HEK293 (cell line): ENCODE results near the gene SPATA25.

Experiments used
- CTCF ChIA-PET: fragments of 350-600 bp; formaldehyde crosslinking; extraction: SDS; loops from one replicate; lab custom pipeline; 2021; ENCODE audit warnings: antibody characterized with exemption; lab: Yijun Ruan, JAX
- POLR2A ChIA-PET: fragments of 300-600 bp; formaldehyde crosslinking; extraction: SDS; loops from one replicate; lab custom pipeline; 2020; ENCODE audit warnings: antibody characterized with exemption, inconsistent platforms; lab: Yijun Ruan, JAX
- H3K27ac ChIP-seq: fragments of 200-500 bp; sonication (Bioruptor generic); 2 replicates; pipeline ENCODE4 v1.5.1; 2014; ENCODE audit warnings: low read depth, low read length, control low read depth, inconsistent platforms; ENCODE audit errors: extremely low read depth
- H3K36me3 ChIP-seq, 2 experiments: fragments of 200-500 bp in 1 of 2; sonication (Bioruptor generic) in 1 of 2; 1 replicate in 1 of 2; 2 replicates in 1 of 2; pipeline ENCODE4 v1.5.1; 2014 to 2017; ENCODE audit warnings: inconsistent platforms in 2 of 2, low read length in 2 of 2; ENCODE audit not compliant: control insufficient read depth in 2 of 2, insufficient read depth in 1 of 2
- H3K4me1 ChIP-seq: fragments of 200-500 bp; sonication (Bioruptor generic); 2 replicates; pipeline ENCODE4 v1.5.1; 2014; ENCODE audit warnings: mild to moderate bottlenecking, low read length, inconsistent platforms; ENCODE audit not compliant: control insufficient read depth, insufficient read depth
- H3K4me3 ChIP-seq: 2 replicates; pipeline ENCODE4 v1.5.1; 2011; ENCODE audit warnings: low read depth, mild to moderate bottlenecking, control low read depth, low read length, moderate library complexity
- H3K9me3 ChIP-seq: fragments of 200-500 bp; sonication (Bioruptor generic); 2 replicates; pipeline ENCODE4 v1.5.1; 2014; ENCODE audit warnings: low read depth, low read length, inconsistent platforms; ENCODE audit not compliant: control insufficient read depth, insufficient read depth
- GLIS1 ChIP-seq: fragments of 450-650 bp; formaldehyde crosslinking; IDR thresholded peaks from 2 replicates; pipeline ENCODE4 v1.5.1; 2016; ENCODE audit warnings: missing biosample characterization, missing genetic modification characterization
- GLIS2 ChIP-seq: fragments of 450-650 bp; formaldehyde crosslinking; IDR thresholded peaks from 2 replicates; pipeline ENCODE4 v1.5.1; 2016; ENCODE audit warnings: missing biosample characterization, missing genetic modification characterization
- HOXA7 ChIP-seq: sonication (generic); formaldehyde crosslinking; IDR thresholded peaks from 2 replicates; pipeline ENCODE4 v1.8.1; 2022; ENCODE audit warnings: missing genetic modification reagents, borderline replicate concordance
- KLF7 ChIP-seq: fragments of 450-650 bp; formaldehyde crosslinking; IDR thresholded peaks from 2 replicates; pipeline ENCODE4 v1.5.1; 2016; ENCODE audit warnings: missing biosample characterization, missing genetic modification characterization, borderline replicate concordance
- KLF9 ChIP-seq: fragments of 450-650 bp; formaldehyde crosslinking; IDR thresholded peaks from 2 replicates; pipeline ENCODE4 v1.5.1; 2016; ENCODE audit warnings: missing biosample characterization, missing genetic modification characterization, low read depth
- PRDM6 ChIP-seq: fragments of 450-650 bp; formaldehyde crosslinking; IDR thresholded peaks from 2 replicates; pipeline ENCODE4 v1.5.1; 2017; ENCODE audit warnings: missing biosample characterization, missing genetic modification characterization
- SCRT1 ChIP-seq: fragments of 450-650 bp; formaldehyde crosslinking; IDR thresholded peaks from 2 replicates; pipeline ENCODE4 v1.5.1; 2016; ENCODE audit warnings: missing biosample characterization, missing genetic modification characterization, borderline replicate concordance
- SCRT2 ChIP-seq: fragments of 450-650 bp; formaldehyde crosslinking; IDR thresholded peaks from 2 replicates; pipeline ENCODE4 v1.5.1; 2016; ENCODE audit warnings: missing biosample characterization, missing genetic modification characterization
- SP7 ChIP-seq: fragments of 450-650 bp; formaldehyde crosslinking; IDR thresholded peaks from 2 replicates; pipeline ENCODE4 v1.5.1; 2016; ENCODE audit warnings: missing biosample characterization, missing genetic modification characterization
- ZBTB17 ChIP-seq: fragments of 450-650 bp; formaldehyde crosslinking; IDR thresholded peaks from 2 replicates; pipeline ENCODE4 v1.5.1; 2016; ENCODE audit warnings: missing biosample characterization, missing genetic modification characterization
- ZNF133 ChIP-seq: fragments of 450-650 bp; formaldehyde crosslinking; IDR thresholded peaks from 2 replicates; pipeline ENCODE4 v1.5.1; 2016; ENCODE audit warnings: missing biosample characterization, missing genetic modification characterization
- ZNF214 ChIP-seq: fragments of 450-650 bp; formaldehyde crosslinking; IDR thresholded peaks from 2 replicates; pipeline ENCODE4 v1.5.1; 2017; ENCODE audit warnings: missing biosample characterization, mild to moderate bottlenecking, missing genetic modification characterization, borderline replicate concordance
- ZNF341 ChIP-seq: fragments of 450-650 bp; formaldehyde crosslinking; IDR thresholded peaks from 2 replicates; pipeline ENCODE4; 2016; ENCODE audit warnings: low read depth, missing biosample characterization, missing genetic modification characterization
- ZNF600 ChIP-seq: fragments of 450-650 bp; formaldehyde crosslinking; IDR thresholded peaks from 2 replicates; pipeline ENCODE4 v1.5.1; 2016; ENCODE audit warnings: missing biosample characterization, missing genetic modification characterization
- ZNF610 ChIP-seq: fragments of 450-650 bp; formaldehyde crosslinking; IDR thresholded peaks from 2 replicates; pipeline ENCODE4 v1.5.1; 2016; ENCODE audit warnings: missing biosample characterization, missing genetic modification characterization, borderline replicate concordance
- ZNF692 ChIP-seq: fragments of 450-650 bp; formaldehyde crosslinking; IDR thresholded peaks from 2 replicates; pipeline ENCODE4 v1.5.1; 2016; ENCODE audit warnings: missing biosample characterization, missing genetic modification characterization
- ZNF768 ChIP-seq: fragments of 450-650 bp; formaldehyde crosslinking; IDR thresholded peaks from 2 replicates; pipeline ENCODE4 v1.5.1; 2018; ENCODE audit warnings: missing biosample characterization, mild to moderate bottlenecking, missing genetic modification characterization
- ZNF837 ChIP-seq: fragments of 450-650 bp; formaldehyde crosslinking; IDR thresholded peaks from 2 replicates; pipeline ENCODE4 v1.5.1; 2016; ENCODE audit warnings: missing biosample characterization, missing genetic modification characterization
- ZSCAN16 ChIP-seq: fragments of 450-650 bp; formaldehyde crosslinking; IDR thresholded peaks from 2 replicates; pipeline ENCODE4 v1.5.1; 2016; ENCODE audit warnings: missing biosample characterization, missing genetic modification characterization
- TF ChIP-seq, protein P1 (sequence below): fragments of 450-650 bp; formaldehyde crosslinking; IDR thresholded peaks from 2 replicates; pipeline ENCODE4 v1.5.1; 2016; ENCODE audit warnings: missing biosample characterization, missing genetic modification characterization
- TF ChIP-seq, protein P2 (sequence below): fragments of 450-650 bp; formaldehyde crosslinking; IDR thresholded peaks from 2 replicates; pipeline ENCODE4; 2016; ENCODE audit warnings: missing biosample characterization, missing genetic modification characterization
- TF ChIP-seq, protein P3 (sequence below): fragments of 450-650 bp; formaldehyde crosslinking; IDR thresholded peaks from 2 replicates; pipeline ENCODE4 v1.5.1; 2016; ENCODE audit warnings: missing biosample characterization, missing genetic modification characterization, low read depth

The SPATA25 gene

DNA sequence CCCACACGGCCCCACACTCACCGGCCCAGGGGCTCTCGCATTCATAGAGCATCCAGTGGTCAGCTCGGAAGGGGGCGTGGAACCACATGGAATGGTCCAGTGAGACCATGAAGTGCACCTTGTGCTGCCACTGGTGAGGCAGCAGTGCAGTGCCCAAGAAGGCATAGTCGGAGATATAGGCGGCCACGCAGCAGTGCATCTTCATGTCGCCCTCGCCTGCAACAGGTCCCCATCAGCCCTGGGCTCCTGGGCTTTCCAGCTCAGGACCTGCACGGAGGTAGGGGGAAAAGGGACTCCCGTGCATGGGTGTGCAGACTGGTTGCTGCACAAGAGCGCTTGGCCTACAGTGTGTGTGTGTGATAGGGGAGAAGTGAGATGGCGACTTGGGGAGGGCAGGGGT, 43.9 kb downstream of the SPATA25 start:
- Histone ChIP-seq H3K36me3 (peaks cover 5 to 78% of the 10 kb centered on the region in 2 experiments; a peak in 2 of 3 replicates), H3K4me3 (no peak overlapping the region), H3K4me1 (no peaks in the 10 kb centered on the region)
- ChIA-PET CTCF (no interaction called here), POLR2A (no interaction called here)
- no peak for TF ChIP-seq ZNF837 (tag by site-specific recombination)
- TF ChIP-seq SCRT2, result peak; percentile 82
- TF ChIP-seq KLF9 (tag by site-specific recombination), result no peak
- TF ChIP-seq SCRT1 (tag by site-specific recombination), result peak; percentile 61; the same call in 1 of the 2 replicates
- TF ChIP-seq ZNF214 (tag by site-specific recombination), result no peak
- 0 out of 2 replicates have a peak, but pooled peaks have one; percentile 17 for TF ChIP-seq ZNF600 (tag by site-specific recombination)
- TF ChIP-seq ZNF610, result no peak
- TF ChIP-seq, all 188 proteins: peak for 3
- no peaks in the 10 kb centered on the region for H3K9me3 ChIP-seq
- H3K27ac ChIP-seq, result no peak overlapping the region

GRCh38 chr20:45842169-45842812, 45.1 kb downstream of the SPATA25 start:
- Histone ChIP-seq H3K9me3 (no peaks in the 10 kb centered on the region), H3K36me3 (peaks cover 5 to 71% of the 10 kb centered on the region in 2 experiments; a peak in 2 of 3 replicates), H3K27ac (no peak overlapping the region), H3K4me3 (no peak overlapping the region), H3K4me1 (no peaks in the 10 kb centered on the region)
- ChIA-PET POLR2A (interaction anchor here (0.9 to 1.3 kb wide), 3 partner anchors 12 to 92 kb away, joined by 3 to 4 read pairs (median 3); partner anchors contain the start of gene PCIF1), CTCF (interaction anchor here (0.8 kb wide), 1 partner anchor 43 kb away, joined by 4 read pairs; no protein-coding TSS in a partner anchor)
- TF ChIP-seq PRDM6 (tag by site-specific recombination), result no peak
- peak; percentile 47; the same call in 1 of the 2 replicates for TF ChIP-seq SP7
- TF ChIP-seq ZBTB17 (tag by site-specific recombination), result 0 out of 2 replicates have a peak, but pooled peaks have one; percentile 27
- TF ChIP-seq ZNF341 (tag by site-specific recombination), result peak; percentile 64
- TF ChIP-seq, all 188 proteins: peak for 3

GRCh38 chr20:45841407-45842129, 45.9 kb downstream of the SPATA25 start:
- Histone ChIP-seq H3K27ac (no peak overlapping the region), H3K9me3 (no peaks in the 10 kb centered on the region), H3K4me3 (no peak overlapping the region), H3K36me3 (peaks cover 5 to 70% of the 10 kb centered on the region in 2 experiments; a peak in 2 of 3 replicates), H3K4me1 (no peaks in the 10 kb centered on the region)
- ChIA-PET CTCF (no interaction called here), POLR2A (interaction anchor here (0.6 to 1.3 kb wide), 5 partner anchors 11 to 93 kb away, joined by 3 to 4 read pairs (median 3); partner anchors contain the start of gene PCIF1)
- TF ChIP-seq GLIS2, result peak; percentile 31; the same call in 1 of the 2 replicates
- TF ChIP-seq ZNF133, result no peak
- peak; percentile 69 for TF ChIP-seq GLIS1
- TF ChIP-seq, protein P1, sequence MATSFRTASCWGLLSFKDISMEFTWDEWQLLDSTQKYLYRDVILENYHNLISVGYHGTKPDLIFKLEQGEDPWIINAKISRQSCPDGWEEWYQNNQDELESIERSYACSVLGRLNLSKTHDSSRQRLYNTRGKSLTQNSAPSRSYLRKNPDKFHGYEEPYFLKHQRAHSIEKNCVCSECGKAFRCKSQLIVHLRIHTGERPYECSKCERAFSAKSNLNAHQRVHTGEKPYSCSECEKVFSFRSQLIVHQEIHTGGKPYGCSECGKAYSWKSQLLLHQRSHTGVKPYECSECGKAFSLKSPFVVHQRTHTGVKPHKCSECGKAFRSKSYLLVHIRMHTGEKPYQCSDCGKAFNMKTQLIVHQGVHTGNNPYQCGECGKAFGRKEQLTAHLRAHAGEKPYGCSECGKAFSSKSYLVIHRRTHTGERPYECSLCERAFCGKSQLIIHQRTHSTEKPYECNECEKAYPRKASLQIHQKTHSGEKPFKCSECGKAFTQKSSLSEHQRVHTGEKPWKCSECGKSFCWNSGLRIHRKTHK (tag by site-specific recombination), result no peak
- TF ChIP-seq ZNF692 (tag by site-specific recombination), result peak; percentile 75
- no peak for TF ChIP-seq KLF7
- TF ChIP-seq ZSCAN16 (tag by site-specific recombination), result no peak
- TF ChIP-seq, protein P2, sequence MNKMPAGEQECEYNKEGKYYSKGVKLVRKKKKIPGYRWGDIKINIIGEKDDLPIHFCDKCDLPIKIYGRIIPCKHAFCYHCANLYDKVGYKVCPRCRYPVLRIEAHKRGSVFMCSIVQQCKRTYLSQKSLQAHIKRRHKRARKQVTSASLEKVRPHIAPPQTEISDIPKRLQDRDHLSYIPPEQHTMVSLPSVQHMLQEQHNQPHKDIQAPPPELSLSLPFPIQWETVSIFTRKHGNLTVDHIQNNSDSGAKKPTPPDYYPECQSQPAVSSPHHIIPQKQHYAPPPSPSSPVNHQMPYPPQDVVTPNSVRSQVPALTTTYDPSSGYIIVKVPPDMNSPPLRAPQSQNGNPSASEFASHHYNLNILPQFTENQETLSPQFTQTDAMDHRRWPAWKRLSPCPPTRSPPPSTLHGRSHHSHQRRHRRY (tag by site-specific recombination), result no peak
- TF ChIP-seq, protein P3, sequence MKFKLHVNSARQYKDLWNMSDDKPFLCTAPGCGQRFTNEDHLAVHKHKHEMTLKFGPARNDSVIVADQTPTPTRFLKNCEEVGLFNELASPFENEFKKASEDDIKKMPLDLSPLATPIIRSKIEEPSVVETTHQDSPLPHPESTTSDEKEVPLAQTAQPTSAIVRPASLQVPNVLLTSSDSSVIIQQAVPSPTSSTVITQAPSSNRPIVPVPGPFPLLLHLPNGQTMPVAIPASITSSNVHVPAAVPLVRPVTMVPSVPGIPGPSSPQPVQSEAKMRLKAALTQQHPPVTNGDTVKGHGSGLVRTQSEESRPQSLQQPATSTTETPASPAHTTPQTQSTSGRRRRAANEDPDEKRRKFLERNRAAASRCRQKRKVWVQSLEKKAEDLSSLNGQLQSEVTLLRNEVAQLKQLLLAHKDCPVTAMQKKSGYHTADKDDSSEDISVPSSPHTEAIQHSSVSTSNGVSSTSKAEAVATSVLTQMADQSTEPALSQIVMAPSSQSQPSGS (tag by site-specific recombination), result no peak
- no peak for TF ChIP-seq HOXA7 (CRISPR knock-in tag)
- no peak for TF ChIP-seq ZNF768 (tag by site-specific recombination)
